SU-DHL-6 (cell line): ENCODE results near the gene ZG16B.

Source experiments
- EZH2phosphoT487 ChIP-seq: fragments of 200-600 bp; sonication (generic), shearing (Covaris generic); conservative IDR thresholded peaks from 2 replicates; pipeline ENCODE4 v1.6.1; 2018; ENCODE audit warnings: mild to moderate bottlenecking, antibody characterized with exemption, low read length, moderate library complexity, mixed read lengths
- TF ChIP-seq, protein P1 (sequence below): fragments of 200-600 bp; sonication (generic); IDR thresholded peaks from one replicate; pipeline ENCODE4 v1.5.1; 2017; ENCODE audit warnings: antibody characterized with exemption, mild to moderate bottlenecking, low read length, moderate library complexity; ENCODE audit not compliant: insufficient read depth, poor library complexity, severe bottlenecking

DNA sequence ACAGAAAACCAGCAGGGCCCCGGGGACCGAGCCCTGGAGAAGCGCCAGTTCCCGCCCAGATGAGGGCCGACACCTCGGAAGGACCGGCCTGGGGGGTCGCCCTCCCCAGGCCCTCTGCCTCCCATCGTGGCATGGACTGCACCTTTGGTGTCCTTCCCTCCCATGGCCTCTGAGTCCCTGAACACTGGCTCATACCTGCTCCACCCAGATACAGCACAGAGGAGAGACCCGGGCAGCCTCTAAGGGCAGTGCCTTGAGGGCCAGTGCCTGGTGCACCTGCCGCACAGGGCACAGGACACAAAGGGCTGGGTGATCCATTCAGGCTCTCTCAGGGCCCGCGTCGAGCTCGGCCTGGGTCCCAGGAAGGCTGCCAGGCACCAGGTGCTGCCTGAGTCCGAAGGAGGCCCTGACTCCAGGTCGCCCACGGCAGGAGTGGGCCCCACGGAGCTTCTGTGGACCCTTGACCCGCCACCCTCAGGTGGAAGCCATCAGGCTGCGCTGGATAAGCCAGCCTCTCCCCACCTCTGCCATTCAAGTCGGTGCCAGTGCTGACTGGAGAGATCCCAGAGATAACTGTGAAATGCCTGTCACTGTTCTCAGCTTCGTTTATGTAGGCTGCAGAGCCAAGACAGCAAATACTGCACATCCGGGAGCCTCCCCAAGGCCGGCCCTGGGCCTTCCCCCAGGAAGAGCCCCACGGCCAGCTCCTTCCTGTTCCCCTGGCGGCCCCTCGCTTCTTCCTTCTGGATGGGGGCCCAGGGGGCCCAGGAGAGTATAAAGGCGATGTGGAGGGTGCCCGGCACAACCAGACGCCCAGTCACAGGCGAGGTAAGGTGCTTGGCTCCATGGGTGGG is at the start of gene ZG16B:
- TF ChIP-seq, protein P1, sequence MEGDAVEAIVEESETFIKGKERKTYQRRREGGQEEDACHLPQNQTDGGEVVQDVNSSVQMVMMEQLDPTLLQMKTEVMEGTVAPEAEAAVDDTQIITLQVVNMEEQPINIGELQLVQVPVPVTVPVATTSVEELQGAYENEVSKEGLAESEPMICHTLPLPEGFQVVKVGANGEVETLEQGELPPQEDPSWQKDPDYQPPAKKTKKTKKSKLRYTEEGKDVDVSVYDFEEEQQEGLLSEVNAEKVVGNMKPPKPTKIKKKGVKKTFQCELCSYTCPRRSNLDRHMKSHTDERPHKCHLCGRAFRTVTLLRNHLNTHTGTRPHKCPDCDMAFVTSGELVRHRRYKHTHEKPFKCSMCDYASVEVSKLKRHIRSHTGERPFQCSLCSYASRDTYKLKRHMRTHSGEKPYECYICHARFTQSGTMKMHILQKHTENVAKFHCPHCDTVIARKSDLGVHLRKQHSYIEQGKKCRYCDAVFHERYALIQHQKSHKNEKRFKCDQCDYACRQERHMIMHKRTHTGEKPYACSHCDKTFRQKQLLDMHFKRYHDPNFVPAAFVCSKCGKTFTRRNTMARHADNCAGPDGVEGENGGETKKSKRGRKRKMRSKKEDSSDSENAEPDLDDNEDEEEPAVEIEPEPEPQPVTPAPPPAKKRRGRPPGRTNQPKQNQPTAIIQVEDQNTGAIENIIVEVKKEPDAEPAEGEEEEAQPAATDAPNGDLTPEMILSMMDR = no peak
- TF ChIP-seq EZH2phosphoT487 = no peak
